Colonic mucosa (tissue), 4 donors: ENCODE results near the gene TNKS1BP1. TPM values are rescaled to one million over a fixed set of nuclear protein-coding genes. Genes with fewer than 3 reads are reported as not detected.

Experiments
- DNase-seq: peaks from one replicate; pipeline ENCODE4 v3.0.0-alpha.2; 2020
- H3K27ac ChIP-seq: fragments of 200-600 bp; one replicate; pipeline ENCODE4 v1.8.0; 2021
- H3K27me3 ChIP-seq: fragments of 200-600 bp; one replicate; pipeline ENCODE4 v1.8.0; 2021
- H3K36me3 ChIP-seq: fragments of 200-600 bp; one replicate; pipeline ENCODE4 v1.8.0; 2021
- H3K4me1 ChIP-seq: fragments of 200-600 bp; one replicate; pipeline ENCODE4 v1.8.0; 2021; ENCODE audit warnings: mild to moderate bottlenecking
- H3K4me3 ChIP-seq: fragments of 200-600 bp; one replicate; pipeline ENCODE4 v1.8.0; 2021
- H3K9ac ChIP-seq, 2 donors: one replicate each; pipeline ENCODE4 v1.7.0; 2013; ENCODE audit warnings: control low read depth in 2 of 2, low read depth in 2 of 2, low read length in 2 of 2
- H3K9me3 ChIP-seq: fragments of 200-600 bp; one replicate; pipeline ENCODE4 v1.8.0; 2021
- intact Hi-C: fragments of 100-400 bp; cut with DNase I; formaldehyde crosslinking; loops from one replicate; pipeline ENCODE4 v1.14.1; 2022
- total RNA-seq, 2 donors: library from RNA; stranded (reverse); fragmentation: NEBNext Ultra II Directional in 1 of 2; extraction: Animal tissue kit (Norgen Biotek cat#: 25700) in 1 of 2; gene quantifications; one replicate each; pipeline ENCODE4 v1.2.1, GENCODE V29; 2021
- TF ChIP-seq, protein P1 (sequence below): fragments of 200-600 bp; IDR thresholded peaks from one replicate; pipeline ENCODE4 v1.8.0; 2022; ENCODE audit warnings: antibody characterized with exemption, mild to moderate bottlenecking
- donor health status: healthy.
- donor health status: DM: no; HTN: no; CAD: no.
- donor health status: DM: no; HTN: no; CAD: no.

The TNKS1BP1 gene
- total RNA-seq, 2 donors from 2014 or later = 113 to 117 TPM

DNA sequence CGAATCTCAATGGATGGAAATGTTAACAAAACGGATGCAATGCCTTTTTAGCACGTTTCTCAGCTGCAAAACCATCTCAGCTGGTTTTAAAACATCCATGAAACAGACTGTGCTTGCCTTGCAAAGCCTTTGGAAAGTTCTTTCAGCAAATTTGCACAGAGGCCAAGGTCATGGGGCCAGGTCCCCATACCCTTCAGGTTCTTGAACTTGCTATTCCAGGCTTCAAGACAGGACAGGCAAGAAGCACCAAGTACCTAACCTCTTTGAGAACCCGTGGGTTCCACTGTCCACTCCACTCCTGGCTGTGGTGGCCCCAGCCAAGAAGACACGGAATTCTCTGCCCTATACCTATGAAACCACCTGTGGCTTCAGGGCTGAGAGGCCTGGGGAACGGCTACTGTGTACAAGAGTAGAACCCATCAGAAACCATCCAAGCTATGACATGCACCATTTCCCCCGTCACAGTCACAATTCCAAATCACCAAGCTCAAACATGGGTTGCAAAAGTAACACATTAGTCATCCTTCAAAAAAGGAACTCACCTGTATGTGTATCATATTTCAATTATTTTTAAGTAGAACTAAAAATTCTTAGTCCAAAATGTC is 17.0 kb downstream of the TNKS1BP1 start:
- TF ChIP-seq, protein P1, sequence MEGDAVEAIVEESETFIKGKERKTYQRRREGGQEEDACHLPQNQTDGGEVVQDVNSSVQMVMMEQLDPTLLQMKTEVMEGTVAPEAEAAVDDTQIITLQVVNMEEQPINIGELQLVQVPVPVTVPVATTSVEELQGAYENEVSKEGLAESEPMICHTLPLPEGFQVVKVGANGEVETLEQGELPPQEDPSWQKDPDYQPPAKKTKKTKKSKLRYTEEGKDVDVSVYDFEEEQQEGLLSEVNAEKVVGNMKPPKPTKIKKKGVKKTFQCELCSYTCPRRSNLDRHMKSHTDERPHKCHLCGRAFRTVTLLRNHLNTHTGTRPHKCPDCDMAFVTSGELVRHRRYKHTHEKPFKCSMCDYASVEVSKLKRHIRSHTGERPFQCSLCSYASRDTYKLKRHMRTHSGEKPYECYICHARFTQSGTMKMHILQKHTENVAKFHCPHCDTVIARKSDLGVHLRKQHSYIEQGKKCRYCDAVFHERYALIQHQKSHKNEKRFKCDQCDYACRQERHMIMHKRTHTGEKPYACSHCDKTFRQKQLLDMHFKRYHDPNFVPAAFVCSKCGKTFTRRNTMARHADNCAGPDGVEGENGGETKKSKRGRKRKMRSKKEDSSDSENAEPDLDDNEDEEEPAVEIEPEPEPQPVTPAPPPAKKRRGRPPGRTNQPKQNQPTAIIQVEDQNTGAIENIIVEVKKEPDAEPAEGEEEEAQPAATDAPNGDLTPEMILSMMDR = no peak
- peaks cover 11% of the 10 kb centered on the region for H3K4me1 ChIP-seq
- H3K9me3 ChIP-seq = no peaks in the 10 kb centered on the region
- H3K27ac ChIP-seq = no peak overlapping the region
- peak overlapping the region in 1 of 2 donors; percentile 12 for H3K9ac ChIP-seq
- DNase-seq = no peak
- intact Hi-C loops = no loop called here
- no peaks in the 10 kb centered on the region for H3K36me3 ChIP-seq
- H3K27me3 ChIP-seq = no peaks in the 10 kb centered on the region
- H3K4me3 ChIP-seq = no peak overlapping the region

- TF ChIP-seq, protein P1 = no peak
- peak overlapping the region in 1 of 2 donors; percentile 12 for H3K9ac ChIP-seq
- intact Hi-C loops = no loop called here
- peaks cover 10% of the 10 kb centered on the region for H3K4me1 ChIP-seq
- H3K9me3 ChIP-seq = no peaks in the 10 kb centered on the region
- H3K4me3 ChIP-seq = no peak overlapping the region
- H3K27ac ChIP-seq = no peak overlapping the region
- no peaks in the 10 kb centered on the region for H3K36me3 ChIP-seq
- DNase-seq = no peak
- no peaks in the 10 kb centered on the region for H3K27me3 ChIP-seq
These were observed 17.7 kb downstream of the TNKS1BP1 start for GRCh38 chr11:57306940-57307565.

- Histone ChIP-seq H3K27me3 (no peaks in the 10 kb centered on the region), H3K4me1 (peaks cover 5% of the 10 kb centered on the region), H3K4me3 (no peak overlapping the region), H3K9me3 (no peaks in the 10 kb centered on the region), H3K36me3 (no peaks in the 10 kb centered on the region), H3K27ac (no peak overlapping the region), H3K9ac (no peak overlapping the region)
- DNase-seq = no peak
- TF ChIP-seq, protein P1 = no peak
- intact Hi-C loops = no loop called here
These were observed 18.4 kb downstream of the TNKS1BP1 start for GRCh38 chr11:57306161-57306876.

GRCh38 chr11:57305523-57305922 is 19.2 kb downstream of the TNKS1BP1 start:
- no peak for DNase-seq
- TF ChIP-seq, protein P1 = no peak
- Histone ChIP-seq H3K9me3 (no peaks in the 10 kb centered on the region), H3K9ac (no peak overlapping the region), H3K27ac (no peak overlapping the region), H3K27me3 (no peaks in the 10 kb centered on the region), H3K4me1 (peaks cover 2% of the 10 kb centered on the region), H3K36me3 (no peaks in the 10 kb centered on the region), H3K4me3 (no peak overlapping the region)
- intact Hi-C loops = no loop called here

GRCh38 chr11:57303990-57304579 is 20.7 kb downstream of the TNKS1BP1 start:
- Histone ChIP-seq H3K9me3 (no peaks in the 10 kb centered on the region), H3K27me3 (no peaks in the 10 kb centered on the region), H3K36me3 (peaks cover 13% of the 10 kb centered on the region), H3K9ac (no peak overlapping the region), H3K27ac (no peak overlapping the region), H3K4me1 (no peaks in the 10 kb centered on the region), H3K4me3 (no peak overlapping the region)
- no peak for DNase-seq
- TF ChIP-seq, protein P1 = no peak
- intact Hi-C loops = no loop called here
